ENCODE measurements around the gene KRTAP6-3.

- no peak for TF ChIP-seq CTCF (IDR thresholded peaks at IDR 0.05)
- TF ChIP-seq EZH2 (IDR thresholded peaks at IDR 0.05; ENCODE audit: borderline replicate concordance, insufficient read depth, low read depth, low read length, poor library complexity, severe bottlenecking) = no peak
Observed at GRCh38 chr21:30625449-30626165, 33.4 kb downstream of the KRTAP6-3 start.

Measured in B cell (primary cell).